Measurements from ENCODE around the gene FN3KRP. TPM values are rescaled to one million over a fixed set of nuclear protein-coding genes. Genes with fewer than 3 reads are reported as not detected.

FN3KRP gene
- total RNA-seq, 1 experiment from 2014 or later: 35.4 TPM

DNA sequence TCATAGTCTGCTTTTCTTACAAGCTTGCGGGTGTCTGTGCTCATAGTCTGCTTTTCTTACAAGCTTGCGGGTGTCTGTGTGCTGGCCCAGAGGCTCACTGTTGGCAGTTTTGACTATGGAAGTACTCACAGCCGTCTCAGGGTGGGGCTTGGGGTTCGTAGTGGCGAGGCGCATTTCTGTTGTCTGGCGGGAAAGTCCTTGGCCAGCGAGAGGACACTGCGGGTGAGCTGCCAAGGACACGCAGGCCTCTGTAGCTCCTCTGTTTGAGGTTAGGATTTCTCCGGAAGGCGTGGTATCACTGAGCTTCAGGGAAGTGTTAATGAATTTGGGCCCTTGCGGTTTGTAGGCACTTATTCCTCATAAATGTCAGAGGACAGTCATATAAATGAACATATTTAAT lies 48.9 kb downstream of the FN3KRP start:
- Histone ChIP-seq H3K36me3 (ENCODE audit: insufficient read depth, low read length, poor library complexity, severe bottlenecking) (peaks cover 58% of the 10 kb centered on the region), H3K27me3 (replicated peaks; ENCODE audit: insufficient read depth, low read depth, low read length, poor library complexity) (no peaks in the 10 kb centered on the region), H3K27ac (ENCODE audit: low read depth, low read length, poor library complexity, severe bottlenecking) (no peak overlapping the region), H3K4me3 (ENCODE audit: low read depth, low read length, poor library complexity, severe bottlenecking) (no peak overlapping the region), H3K4me1 (ENCODE audit: insufficient read depth, low read length, poor library complexity, severe bottlenecking) (no peaks in the 10 kb centered on the region), H3K9me3 (ENCODE audit: low read depth, low read length, poor library complexity, severe bottlenecking) (no peaks in the 10 kb centered on the region)
- CTCF ChIA-PET: no interaction called here
- BruUV-seq (replicated peaks): no TSS peak
- intact Hi-C loops (cut with micrococcal nuclease; ENCODE audit: unreplicated experiment): loop anchor here (5.0 to 10.0 kb wide), 2 partner anchors 121 to 413 kb away; partner anchors contain the start of gene WDR45B
- no peak for DNase-seq (ENCODE audit: low spot score)
- TF ChIP-seq, protein P1, sequence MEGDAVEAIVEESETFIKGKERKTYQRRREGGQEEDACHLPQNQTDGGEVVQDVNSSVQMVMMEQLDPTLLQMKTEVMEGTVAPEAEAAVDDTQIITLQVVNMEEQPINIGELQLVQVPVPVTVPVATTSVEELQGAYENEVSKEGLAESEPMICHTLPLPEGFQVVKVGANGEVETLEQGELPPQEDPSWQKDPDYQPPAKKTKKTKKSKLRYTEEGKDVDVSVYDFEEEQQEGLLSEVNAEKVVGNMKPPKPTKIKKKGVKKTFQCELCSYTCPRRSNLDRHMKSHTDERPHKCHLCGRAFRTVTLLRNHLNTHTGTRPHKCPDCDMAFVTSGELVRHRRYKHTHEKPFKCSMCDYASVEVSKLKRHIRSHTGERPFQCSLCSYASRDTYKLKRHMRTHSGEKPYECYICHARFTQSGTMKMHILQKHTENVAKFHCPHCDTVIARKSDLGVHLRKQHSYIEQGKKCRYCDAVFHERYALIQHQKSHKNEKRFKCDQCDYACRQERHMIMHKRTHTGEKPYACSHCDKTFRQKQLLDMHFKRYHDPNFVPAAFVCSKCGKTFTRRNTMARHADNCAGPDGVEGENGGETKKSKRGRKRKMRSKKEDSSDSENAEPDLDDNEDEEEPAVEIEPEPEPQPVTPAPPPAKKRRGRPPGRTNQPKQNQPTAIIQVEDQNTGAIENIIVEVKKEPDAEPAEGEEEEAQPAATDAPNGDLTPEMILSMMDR (conservative IDR thresholded peaks at IDR 0.05; ENCODE audit: low read depth, low read length): no peak
- TF ChIP-seq EZH2 (IDR thresholded peaks at IDR 0.05; ENCODE audit: borderline replicate concordance, low read depth, low read length, poor library complexity, severe bottlenecking): no peak
- POLR2A ChIA-PET (ENCODE audit: low non-redundant PET): no interaction called here

DNA sequence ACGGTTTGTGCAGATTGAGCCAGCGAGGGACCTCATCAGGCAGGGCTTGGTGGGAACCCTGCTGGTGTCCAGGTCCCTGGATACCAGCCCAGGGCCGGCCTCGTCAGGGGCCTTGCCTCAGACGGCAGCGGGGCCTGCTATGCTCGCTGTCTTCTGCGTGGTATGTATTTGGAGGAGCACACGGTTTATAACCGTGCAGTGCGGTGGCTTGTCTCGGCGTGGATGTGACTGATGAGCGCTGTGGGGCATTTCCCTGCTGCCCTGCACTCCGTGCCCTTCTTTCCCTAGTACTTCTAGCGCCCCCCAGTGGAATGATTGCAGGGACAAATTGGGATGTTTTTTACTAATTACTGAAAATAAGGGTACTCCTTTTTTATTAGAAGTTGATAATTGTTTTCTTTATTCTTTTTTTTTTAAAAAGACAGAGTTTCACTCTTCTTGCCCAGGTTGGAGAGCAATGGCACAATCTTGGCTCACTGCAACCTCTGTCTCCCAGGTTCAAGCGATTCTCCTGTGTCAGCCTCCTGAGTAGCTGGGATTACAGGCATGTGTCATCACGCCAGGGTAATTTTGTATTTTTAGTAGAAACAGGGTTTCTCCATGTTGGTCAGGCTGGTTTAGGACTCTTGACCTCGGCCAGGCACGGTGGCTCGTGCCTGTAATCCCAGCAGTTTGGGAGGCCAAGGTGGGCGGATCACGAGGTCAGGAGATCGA lies 50.7 kb downstream of the FN3KRP start:
- peaks cover 55% of the 10 kb centered on the region for H3K36me3 ChIP-seq (ENCODE audit: insufficient read depth, low read length, poor library complexity, severe bottlenecking)
- intact Hi-C loops (cut with micrococcal nuclease; ENCODE audit: unreplicated experiment): loop anchor here (5.0 to 10.0 kb wide), 2 partner anchors 122 to 415 kb away; partner anchors contain the start of gene WDR45B
- peak; percentile 71 for DNase-seq (ENCODE audit: low spot score)

DNA sequence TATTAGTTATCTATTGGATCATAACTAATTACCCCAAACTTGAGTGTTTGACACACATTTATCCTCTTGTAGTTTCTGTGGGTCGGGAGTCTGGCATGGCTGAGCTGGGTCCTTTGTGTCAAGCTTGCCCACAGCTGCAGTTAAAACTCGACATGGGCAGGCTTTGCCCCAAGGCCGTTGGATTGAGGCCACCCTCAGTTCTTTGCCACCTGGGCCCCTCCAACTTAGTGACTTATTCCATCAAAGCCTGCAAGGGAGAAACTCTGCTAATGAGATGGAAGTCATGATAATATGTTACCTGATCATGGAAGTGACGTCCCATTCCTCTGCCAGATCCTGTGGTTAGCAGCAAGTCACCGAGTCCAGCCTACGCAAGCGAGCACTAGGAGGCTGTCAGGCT lies 52.5 kb downstream of the FN3KRP start:
- no TSS peak for BruUV-seq (replicated peaks)
- Histone ChIP-seq H3K36me3 (ENCODE audit: insufficient read depth, low read length, poor library complexity, severe bottlenecking) (peaks cover 45% of the 10 kb centered on the region), H3K4me3 (ENCODE audit: low read depth, low read length, poor library complexity, severe bottlenecking) (no peak overlapping the region), H3K27me3 (replicated peaks; ENCODE audit: insufficient read depth, low read depth, low read length, poor library complexity) (no peaks in the 10 kb centered on the region), H3K9me3 (ENCODE audit: low read depth, low read length, poor library complexity, severe bottlenecking) (no peaks in the 10 kb centered on the region), H3K27ac (ENCODE audit: low read depth, low read length, poor library complexity, severe bottlenecking) (no peak overlapping the region), H3K4me1 (ENCODE audit: insufficient read depth, low read length, poor library complexity, severe bottlenecking) (no peaks in the 10 kb centered on the region)
- DNase-seq (ENCODE audit: low spot score): no peak
- ChIA-PET POLR2A (ENCODE audit: low non-redundant PET) (no interaction called here), CTCF (no interaction called here)
- no peak for TF ChIP-seq EZH2 (IDR thresholded peaks at IDR 0.05; ENCODE audit: borderline replicate concordance, low read depth, low read length, poor library complexity, severe bottlenecking)
- TF ChIP-seq, protein P1 (conservative IDR thresholded peaks at IDR 0.05; ENCODE audit: low read depth, low read length): no peak
- intact Hi-C loops (cut with micrococcal nuclease; ENCODE audit: unreplicated experiment): loop anchor here (5.0 to 10.0 kb wide), 2 partner anchors 124 to 417 kb away; partner anchors contain the start of gene WDR45B

More for the DNA sequence above, 50.7 kb downstream of the FN3KRP start:
- H3K9me3 ChIP-seq (ENCODE audit: low read depth, low read length, poor library complexity, severe bottlenecking): no peaks in the 10 kb centered on the region
- BruUV-seq (replicated peaks): no TSS peak
- H3K27ac ChIP-seq (ENCODE audit: low read depth, low read length, poor library complexity, severe bottlenecking): no peak overlapping the region
- TF ChIP-seq, protein P1 (conservative IDR thresholded peaks at IDR 0.05; ENCODE audit: low read depth, low read length): peak; percentile 74
- TF ChIP-seq EZH2 (IDR thresholded peaks at IDR 0.05; ENCODE audit: borderline replicate concordance, low read depth, low read length, poor library complexity, severe bottlenecking): no peak
- no peaks in the 10 kb centered on the region for H3K4me1 ChIP-seq (ENCODE audit: insufficient read depth, low read length, poor library complexity, severe bottlenecking)
- ChIA-PET POLR2A (ENCODE audit: low non-redundant PET) (no interaction called here), CTCF (interaction anchor here (0.6 kb wide), 1 partner anchor 258 kb away, joined by 3 read pairs; no protein-coding TSS in a partner anchor)
- H3K4me3 ChIP-seq (ENCODE audit: low read depth, low read length, poor library complexity, severe bottlenecking): no peak overlapping the region
- no peaks in the 10 kb centered on the region for H3K27me3 ChIP-seq (replicated peaks; ENCODE audit: insufficient read depth, low read depth, low read length, poor library complexity)
